GM18507 (cell line): Measurements from ENCODE around the gene PRRT1B.

Experiments used
- DNase-seq: peaks from one replicate; pipeline ENCODE4 v3.0.0; 2011; ENCODE audit warnings: low read depth; ENCODE audit not compliant: insufficient read length; ENCODE audit errors: extremely low spot score
- FAIRE-seq: peaks from 2 replicates; lab custom pipeline; 2011; peaks lifted over from hg19 to GRCh38; lab: Jason Lieb, UNC

Gene PRRT1B

DNA sequence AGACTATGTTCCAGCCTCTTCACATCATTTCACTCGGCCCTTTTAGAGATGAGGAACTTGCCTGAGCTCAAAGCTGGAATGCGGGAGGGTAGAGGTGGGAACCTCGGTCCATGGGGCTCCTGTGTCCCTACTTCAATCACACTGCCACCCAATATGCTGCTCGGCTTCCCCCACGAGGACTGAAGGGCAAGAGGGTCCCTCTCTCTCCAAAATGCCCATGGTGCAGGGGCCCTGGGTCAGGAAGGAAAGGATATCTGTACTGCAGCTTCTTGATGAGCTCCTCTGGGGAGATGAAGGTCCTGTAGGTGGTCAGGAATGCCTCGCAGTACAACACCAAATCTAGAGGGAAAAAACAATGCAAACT lies 46.5 kb downstream of the PRRT1B start:
- DNase-seq, result no peak
- no peak for FAIRE-seq

DNA sequence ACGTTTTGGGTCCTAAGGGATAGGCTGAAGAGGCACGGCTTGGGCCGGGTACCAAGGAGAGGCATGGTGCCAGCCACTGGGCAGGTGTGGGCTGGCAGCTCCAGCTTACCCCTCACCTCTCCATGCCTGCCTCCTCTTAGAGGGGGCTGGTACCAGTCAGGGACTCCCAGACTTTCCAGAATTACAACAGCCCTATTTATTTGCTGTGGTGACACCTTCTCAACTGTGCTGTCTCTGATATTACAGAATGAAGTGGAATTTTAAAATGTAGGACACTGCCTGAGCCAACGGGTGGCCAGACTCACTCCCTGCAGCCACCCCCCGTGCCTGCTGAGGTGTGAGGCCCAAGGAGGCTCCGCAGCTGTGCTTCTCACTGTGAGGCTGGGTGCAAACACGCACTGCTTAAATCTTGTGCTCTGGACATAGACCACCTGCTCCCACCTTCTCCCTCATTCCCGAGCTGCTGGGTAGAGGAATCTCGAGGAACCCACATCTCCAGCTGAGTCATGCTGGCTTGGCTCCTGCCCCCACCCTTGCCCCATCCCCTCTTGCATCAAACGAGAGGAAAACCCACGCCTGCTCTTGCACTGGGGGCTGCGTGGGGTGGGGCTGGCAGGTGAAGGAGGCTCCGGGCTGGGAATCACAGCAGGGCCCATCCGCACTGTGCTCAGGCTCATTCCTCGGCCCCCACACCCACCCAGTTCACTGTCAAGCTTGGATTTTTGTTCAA lies 47.9 kb downstream of the PRRT1B start:
- FAIRE-seq, result no peak
- no peak for DNase-seq

DNA sequence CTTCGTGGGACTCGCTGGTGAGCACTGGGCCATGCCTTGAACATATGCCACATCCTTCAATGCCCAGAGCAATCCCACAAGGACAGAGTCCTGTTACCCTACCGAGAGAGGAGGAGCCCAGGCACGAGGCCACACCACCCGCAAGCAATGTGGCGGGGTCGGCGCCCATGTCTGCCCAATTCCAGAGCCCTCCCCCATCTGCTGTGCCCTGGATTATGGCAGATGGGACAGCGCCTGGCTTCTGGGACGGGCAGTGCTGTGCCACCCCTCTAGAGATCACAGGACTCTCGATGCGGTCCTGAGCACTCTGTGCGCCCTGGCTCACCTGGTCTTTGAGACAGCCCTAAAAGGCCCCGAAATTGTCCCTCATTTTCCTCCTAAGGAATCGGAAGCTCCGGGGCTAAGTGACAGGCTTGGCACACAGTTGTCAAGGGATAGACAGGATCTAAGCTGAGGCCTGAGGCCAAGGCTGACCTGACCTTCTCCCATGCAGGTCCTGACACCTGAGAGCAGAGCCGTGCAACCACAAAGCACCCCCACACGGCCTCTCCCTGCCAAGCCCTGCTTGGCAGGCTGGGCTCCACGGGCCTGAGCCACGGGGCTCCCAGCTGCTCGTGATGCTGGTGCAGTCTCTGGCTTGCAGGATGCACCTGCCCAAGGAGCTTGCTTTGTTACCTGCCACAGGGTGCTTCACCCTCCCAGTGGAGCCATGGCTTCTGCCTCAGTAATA lies 48.8 kb downstream of the PRRT1B start:
- FAIRE-seq (no peak), DNase-seq (no peak)

GRCh38 chr9:131594906-131595665 lies 49.8 kb downstream of the PRRT1B start:
- DNase-seq (no peak), FAIRE-seq (no peak)

GRCh38 chr9:131595696-131596429 lies 50.5 kb downstream of the PRRT1B start:
- FAIRE-seq (no peak), DNase-seq (no peak)

GRCh38 chr9:131596430-131596743 lies 51.1 kb downstream of the PRRT1B start:
- FAIRE-seq (no peak), DNase-seq (no peak)

- no peak for FAIRE-seq
- DNase-seq, result no peak
Observed at GRCh38 chr9:131597246-131597645, 51.9 kb downstream of the PRRT1B start.

- FAIRE-seq, result no peak
- DNase-seq, result no peak
Observed at GRCh38 chr9:131598121-131598520, 52.8 kb downstream of the PRRT1B start.

GRCh38 chr9:131601683-131602181 lies 56.4 kb downstream of the PRRT1B start:
- no peak for FAIRE-seq
- no peak for DNase-seq

GRCh38 chr9:131603199-131603598 lies 57.9 kb downstream of the PRRT1B start:
- FAIRE-seq (no peak), DNase-seq (no peak)

GRCh38 chr9:131603711-131604439 lies 58.6 kb downstream of the PRRT1B start:
- DNase-seq, result no peak

DNA sequence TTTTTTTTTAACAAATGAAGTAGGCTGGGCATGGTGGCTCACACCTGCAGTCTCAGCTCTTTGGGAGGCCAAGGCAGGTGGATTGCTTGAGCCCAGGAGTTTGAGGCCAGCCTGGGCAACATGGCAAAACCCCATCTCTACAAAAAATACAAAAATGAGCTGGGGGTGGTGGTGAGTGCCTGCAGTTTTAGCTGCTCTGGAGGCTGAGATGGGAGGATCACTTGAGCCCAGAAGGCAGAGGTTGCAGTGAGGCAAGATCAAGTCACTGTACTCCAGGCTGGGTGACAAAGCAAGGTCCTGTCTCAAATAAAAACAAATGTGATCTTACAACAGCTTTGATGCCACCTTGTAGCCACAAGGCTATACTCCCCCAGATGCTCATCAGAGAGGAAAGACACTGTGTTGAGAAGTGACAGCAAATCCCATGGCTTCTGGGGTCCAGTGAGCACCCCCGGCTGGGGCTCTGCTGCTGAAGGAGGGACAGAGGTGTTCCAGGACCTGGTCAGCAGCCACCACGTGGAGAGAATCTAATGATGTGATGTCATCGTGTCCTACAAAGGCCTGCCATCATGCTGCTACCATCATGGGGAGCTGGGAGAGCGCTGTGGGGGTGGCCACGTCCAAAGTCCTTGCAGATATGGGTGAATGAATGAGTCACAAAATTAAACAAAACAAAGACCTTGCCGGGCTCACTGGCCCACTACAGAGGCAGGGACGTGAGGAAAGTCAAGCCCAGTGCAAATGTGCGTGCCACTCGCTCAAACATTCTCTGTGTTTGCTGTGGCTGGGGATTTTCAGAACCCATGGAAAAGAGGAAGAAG lies 60.7 kb downstream of the PRRT1B start:
- DNase-seq (no peak), FAIRE-seq (no peak)

More at GRCh38 chr9:131603711-131604439, 58.6 kb downstream of the PRRT1B start:
- FAIRE-seq, result no peak

GRCh38 chr9:131606896-131607567 lies 61.7 kb downstream of the PRRT1B start:
- DNase-seq, result no peak
- FAIRE-seq, result no peak

DNA sequence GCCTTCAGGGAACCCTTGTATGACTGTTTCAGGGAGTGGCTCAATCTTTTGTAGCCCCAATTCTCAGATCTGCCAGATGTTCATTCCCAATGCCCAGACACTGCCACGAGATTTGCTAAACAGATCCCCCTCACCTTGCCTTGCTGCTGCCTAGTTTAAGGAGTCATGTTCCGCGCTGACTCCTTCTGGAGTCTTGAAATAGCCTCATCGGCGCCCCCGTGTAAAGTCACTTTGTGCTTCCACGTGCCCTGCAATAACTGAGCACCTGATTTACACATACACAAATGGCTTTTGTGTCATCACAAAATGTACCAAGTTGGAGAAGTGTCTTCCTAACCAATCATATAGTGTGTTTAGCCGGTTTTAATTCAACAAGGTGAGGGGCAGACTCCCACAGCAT lies 62.3 kb downstream of the PRRT1B start:
- FAIRE-seq, result no peak

GRCh38 chr9:131608493-131609037 lies 63.2 kb downstream of the PRRT1B start:
- DNase-seq, result no peak

More for the DNA sequence above, 62.3 kb downstream of the PRRT1B start:
- no peak for DNase-seq

More at GRCh38 chr9:131608493-131609037, 63.2 kb downstream of the PRRT1B start:
- no peak for FAIRE-seq
